Measurements from ENCODE around the gene THBD.

DNA sequence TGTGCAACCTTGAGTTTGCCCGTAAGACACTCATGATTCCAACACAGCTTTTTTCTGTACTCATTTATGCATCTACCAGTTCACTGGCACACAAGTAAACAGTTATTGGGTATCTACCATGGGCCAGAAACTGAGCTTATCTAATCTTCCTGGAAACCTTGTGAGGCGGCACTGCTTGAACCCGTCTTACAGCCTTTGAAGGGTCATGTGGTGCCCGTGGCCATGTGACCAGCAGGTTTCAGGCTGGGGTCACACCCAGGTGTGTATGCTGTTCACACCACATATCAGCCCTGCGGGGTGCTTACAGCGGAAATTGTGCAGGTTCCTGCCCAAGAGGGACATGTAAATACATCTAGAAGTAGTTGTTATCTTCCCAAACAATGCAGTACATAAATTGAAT lies 6.1 kb downstream of the THBD start:
- TF ChIP-seq, protein P1, sequence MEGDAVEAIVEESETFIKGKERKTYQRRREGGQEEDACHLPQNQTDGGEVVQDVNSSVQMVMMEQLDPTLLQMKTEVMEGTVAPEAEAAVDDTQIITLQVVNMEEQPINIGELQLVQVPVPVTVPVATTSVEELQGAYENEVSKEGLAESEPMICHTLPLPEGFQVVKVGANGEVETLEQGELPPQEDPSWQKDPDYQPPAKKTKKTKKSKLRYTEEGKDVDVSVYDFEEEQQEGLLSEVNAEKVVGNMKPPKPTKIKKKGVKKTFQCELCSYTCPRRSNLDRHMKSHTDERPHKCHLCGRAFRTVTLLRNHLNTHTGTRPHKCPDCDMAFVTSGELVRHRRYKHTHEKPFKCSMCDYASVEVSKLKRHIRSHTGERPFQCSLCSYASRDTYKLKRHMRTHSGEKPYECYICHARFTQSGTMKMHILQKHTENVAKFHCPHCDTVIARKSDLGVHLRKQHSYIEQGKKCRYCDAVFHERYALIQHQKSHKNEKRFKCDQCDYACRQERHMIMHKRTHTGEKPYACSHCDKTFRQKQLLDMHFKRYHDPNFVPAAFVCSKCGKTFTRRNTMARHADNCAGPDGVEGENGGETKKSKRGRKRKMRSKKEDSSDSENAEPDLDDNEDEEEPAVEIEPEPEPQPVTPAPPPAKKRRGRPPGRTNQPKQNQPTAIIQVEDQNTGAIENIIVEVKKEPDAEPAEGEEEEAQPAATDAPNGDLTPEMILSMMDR (conservative IDR thresholded peaks at IDR 0.05 in 1 of 2, IDR thresholded peaks at IDR 0.05 in 1 of 2; ENCODE audit: low read depth in 1 of 2, low read length in 2 of 2): no peak
- no peak for TF ChIP-seq EZH2 (IDR thresholded peaks at IDR 0.05; ENCODE audit: low read length, missing control alignments)
